HG03064 (cell line): Measurements from ENCODE around the gene RHOA.
"Not testable (repeated sequence)": the region's sequence is repeated elsewhere in the genome, so short reads cannot be mapped to it uniquely, and the experiment has no call there.

ENCODE experiments used
- ATAC-seq: cut with Tn5 transposase; IDR thresholded peaks from one replicate; pipeline ENCODE4 v1.9.1; 2021; ENCODE audit warnings: low read depth; ENCODE audit not compliant: unreplicated experiment

The RHOA gene

DNA sequence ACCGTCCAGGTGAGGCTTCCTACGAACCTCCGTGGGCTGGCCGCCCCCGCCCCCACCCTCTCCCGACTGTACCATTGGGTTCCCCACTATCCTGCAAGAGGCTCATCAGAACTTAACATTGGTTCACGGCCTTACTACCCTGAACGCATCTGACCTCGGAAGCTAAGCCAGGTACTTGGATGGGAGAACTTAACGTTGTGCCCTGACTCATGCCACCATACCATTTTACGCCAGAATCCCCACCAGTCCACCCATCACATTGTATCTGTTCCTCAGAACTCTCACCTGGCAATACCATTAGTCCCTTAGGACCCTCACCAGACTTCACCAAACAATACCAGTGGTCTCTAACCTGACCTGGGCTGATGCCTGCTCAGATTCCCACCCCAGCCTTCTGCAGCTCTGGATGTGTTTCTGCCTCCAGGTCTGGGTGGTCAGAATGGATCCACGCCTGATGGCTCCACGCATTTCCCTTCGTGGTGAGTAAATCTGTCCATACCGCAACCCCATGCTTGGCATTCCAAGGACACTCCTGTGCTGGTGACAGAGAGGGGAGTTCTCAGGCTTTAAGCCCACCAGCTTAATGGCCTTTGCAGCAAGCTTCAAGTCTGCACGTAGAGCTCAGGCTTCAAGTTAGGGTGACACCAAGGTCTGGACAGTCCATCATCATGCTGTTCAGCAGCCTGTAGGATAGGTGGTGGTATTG lies 1.0 kb upstream of the RHOA start:
- no peak for ATAC-seq

DNA sequence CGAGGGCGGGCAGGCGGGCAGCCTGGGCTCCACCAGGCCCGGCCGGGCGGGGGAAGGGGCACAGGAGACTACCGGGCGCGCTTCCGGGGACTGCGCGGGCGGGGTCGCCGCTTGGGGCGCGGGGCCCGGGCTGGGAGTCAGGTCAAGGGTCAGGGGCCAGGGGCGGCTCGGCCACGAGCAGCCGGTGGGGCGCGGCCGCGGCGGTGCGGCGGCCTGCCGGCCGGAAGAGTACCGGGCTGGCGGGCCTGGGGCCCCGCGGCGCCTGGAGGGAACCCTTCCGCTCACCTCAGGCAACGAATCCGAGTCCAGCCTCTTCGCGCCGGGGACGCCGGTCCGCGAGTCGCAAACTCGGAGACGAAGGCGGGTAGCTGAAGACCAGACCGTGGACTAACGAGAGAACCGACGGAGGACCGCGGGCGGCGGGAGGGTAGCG lies 225 bp downstream of the RHOA start:
- peak; percentile 9 for ATAC-seq

DNA sequence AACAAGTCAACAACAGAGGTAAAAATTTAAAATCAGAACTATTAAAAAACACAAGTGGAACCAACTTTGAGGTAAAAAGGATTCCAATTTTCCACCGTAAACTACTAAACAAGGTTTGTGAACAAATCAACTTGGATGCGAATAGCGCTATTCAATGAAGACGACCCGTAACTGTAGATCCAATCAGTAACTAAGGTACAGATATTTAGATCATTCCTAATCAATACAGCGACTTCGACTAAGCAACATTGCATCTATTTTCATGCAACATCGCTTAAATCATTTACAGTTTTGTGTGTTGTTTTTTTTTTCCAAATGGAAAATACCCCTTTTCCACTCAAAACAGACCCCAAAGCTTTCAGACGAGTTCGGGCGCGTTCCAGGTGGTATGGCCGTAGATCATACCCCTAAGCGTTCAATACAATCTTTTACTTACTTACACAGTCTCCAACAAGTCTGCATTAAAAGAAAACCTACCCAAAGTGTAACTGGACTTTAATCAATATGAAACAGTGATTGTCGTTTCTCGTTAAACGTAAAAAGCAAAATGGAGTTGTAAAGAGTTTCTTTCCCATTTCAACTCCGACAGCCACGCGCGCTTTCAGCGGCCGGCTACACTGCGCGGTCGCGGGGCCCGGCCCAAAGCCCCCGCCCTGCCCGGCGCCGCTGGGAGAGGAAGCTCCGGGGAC lies 786 bp downstream of the RHOA start:
- ATAC-seq: no peak

DNA sequence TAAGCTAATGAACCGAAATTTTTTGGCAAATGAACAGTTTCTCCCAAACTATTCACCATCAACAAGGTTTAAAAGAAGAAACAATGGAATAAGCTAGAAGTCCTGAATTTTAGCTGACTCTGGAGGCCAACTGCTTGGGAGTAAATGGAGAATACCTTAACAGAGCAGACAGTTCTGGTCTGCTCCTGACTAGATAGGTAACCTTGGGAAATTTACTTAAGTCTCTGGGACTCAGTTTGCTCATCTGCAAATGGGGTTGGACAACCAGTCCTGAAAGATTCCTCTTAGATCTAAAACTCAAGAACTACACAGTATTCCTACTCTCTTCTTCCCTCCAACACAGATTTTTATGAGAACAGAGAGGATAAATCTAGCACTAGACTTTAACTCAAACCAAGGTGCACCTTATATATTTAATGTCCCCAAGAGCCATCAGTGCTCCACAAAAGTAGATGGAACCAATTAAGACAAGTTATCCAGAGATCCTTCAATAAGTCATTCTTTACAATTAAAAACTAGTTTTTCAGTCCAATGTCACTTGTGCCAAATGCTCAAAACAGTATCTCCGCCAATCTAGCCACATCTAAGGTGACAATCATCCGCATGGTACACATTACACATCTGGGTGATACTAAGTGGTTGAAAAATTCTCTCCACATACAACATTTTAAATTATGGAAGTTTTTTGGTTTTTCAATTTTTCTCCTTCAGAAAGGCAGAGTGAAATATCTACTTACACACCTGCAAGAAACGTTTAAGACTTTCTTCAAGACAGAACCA lies 1.5 kb downstream of the RHOA start:
- ATAC-seq: no peak

DNA sequence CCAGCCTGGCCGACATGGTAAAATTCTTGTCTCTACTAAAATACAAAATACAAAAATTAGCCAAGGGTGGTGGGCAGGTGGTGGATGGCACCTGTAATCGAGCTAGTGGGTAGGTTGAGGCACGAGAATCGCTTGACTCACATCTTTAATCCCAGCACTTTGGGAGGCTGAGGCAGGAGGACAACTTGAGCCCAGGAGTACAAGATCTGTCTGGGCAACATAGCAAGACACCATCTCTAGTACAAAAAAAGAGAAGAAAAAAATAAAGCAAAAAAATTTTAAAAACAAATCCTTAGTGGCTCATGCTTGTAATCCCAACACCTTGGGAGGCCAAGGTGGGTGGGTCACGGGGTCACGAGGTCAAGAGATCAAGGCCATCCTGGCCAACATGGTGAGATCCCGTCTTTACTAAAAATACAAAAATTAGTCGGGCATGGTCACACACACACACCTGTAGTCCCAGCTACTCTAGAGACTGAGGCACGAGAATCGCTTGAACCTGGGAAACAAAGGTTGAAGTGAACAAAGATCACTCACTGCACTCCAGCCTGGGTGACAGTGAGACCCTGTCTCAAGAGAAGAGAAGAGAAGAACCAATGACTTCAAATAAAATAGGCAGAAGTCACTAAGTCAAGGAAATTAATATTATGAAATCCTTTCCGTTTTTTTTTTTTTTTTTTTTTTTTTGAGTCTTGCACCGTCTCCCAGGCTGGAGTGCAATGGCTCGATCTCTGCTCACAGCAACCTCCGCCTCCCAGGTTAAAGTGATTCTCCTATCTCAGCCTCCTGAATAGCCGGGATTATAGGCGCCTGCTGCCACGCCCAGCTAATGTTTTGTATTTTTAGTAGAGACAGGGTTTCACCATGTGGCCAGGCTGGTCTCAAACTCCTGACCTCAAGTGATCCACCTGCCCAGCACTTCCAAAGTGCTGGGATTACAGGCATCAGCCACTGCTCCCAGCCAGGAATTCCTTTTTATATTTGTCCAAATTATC lies 4.9 kb downstream of the RHOA start:
- ATAC-seq: no peak

DNA sequence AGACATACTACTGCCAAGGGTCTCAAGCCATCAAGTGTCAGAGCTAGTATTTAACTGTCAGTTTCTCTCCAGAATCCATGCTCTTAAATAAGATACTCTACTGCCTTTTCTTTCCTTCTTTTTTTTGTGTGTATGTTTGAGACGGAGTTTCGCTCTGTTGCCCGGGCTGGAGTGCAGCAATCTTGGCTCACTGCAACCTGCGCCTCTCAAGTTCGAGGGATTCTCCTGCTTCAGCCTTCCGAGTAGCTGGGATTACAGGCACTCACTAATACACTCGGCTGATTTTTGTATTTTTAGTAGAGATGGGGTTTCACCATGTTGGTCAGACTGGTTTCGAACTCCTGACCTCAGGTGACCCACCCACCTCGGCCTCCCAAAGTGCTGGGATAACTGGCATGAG lies 6.2 kb downstream of the RHOA start:
- not testable (repeated sequence) for ATAC-seq

DNA sequence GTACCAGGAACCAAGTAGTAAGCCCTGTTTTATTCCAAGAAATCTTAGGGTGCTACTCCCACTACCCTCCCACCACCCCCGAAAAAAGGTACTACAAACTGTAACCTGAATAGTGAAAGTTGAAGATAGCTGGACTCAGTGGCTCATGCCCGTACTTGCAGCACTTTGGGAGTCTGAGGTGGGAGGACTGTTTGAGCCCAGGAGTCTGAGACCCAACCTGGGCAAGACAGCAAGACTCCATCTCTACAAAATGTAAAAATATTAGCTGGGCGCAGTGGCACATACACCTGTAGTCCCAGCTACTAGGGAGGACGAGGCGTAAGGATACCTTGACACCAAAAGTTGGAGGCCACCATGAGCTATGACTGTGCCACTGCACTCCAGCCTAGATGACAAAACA lies 7.9 kb downstream of the RHOA start:
- no peak for ATAC-seq

DNA sequence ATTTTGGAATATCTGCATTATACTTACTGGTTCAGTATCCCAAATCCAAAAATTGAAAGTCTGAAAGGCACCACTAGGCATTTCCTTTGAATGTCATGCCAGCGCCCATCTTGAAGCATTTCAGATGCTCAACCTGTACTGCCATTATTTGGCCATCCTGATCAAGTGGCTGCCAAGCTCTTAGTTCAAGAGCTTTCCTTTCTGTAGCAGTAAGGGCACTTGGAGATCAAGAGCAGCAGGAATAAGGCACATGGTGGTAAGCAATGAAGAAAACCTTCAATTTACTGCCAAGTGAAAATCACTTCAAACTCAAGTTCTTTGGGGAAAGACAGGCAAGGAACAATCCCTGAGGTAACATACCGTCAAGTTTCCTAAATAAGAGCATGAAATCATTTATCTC lies 10.0 kb downstream of the RHOA start:
- ATAC-seq: no peak

DNA sequence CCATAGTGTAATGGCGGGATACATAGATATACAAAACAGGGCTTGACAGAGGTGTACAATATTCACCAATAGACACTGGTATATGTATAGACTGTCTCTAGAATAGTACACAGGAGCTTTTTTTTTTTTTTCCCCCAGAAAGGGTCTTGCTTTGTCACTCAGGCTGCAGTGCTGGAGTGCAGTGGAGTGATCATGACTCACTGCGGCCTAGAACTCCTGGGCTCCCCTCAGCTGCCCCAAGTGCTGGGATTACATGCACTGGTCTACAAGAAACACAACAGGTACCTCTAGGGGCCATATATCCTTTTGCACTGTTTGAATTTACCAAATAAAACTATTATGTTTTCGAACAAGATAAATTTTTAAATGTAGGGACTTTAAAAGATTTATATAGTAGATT lies 12.3 kb downstream of the RHOA start:
- ATAC-seq: no peak

DNA sequence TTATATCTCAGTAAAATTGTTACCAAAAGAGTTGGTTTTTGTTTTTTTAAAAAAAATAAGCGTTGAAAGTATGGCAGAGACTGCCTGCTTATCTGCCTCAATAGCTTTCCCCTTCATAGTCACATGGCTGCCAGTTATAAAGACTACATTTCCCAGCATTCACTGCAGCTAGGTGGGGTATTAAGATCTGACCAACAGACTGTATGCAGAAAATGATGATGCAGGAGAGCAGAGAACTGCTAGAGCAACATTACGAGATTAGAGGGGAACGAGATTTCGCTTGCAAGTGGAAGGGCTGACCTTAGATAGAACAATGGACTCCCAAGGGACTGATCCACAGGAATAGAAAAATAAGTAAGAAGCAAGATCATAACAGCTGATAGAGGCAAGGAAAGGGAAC lies 14.3 kb downstream of the RHOA start:
- ATAC-seq: no peak

DNA sequence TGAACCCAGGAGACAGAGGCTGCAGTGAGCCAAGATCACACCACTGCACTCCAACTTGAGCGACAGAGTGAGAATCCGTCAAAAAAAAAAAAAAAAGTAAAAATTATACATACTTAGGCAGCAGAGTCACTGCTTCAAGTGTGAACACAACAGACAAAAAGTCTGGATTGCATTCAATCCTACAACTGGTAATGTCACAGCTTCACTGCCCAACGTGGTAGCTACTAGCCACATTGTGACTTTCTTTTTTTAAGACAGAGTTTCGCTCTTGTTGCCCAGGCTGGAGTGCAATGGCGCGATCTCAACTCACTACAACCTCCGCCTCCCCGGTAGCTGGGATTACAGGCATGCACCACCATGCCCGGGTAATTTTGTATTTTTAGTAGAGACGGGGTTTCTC lies 20.5 kb downstream of the RHOA start:
- not testable (repeated sequence) for ATAC-seq

DNA sequence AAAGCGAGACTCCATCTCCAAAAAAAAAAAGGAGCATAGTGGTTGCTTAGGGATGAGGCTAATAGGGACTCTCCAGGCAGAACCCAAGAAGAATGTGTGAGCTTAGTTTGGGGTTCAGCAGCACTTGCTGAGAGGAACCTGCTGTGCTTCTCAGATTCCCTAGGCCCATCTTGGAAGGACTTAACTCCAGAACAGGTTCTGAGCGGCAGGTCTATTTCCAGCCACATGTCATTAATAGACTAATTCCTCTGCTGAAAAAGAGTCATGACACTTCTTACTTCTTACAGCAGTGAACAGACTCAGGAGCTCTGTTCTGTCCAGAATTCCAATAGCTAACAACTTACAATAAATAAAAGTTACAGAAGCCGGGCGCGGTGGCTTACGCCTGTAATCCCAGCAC lies 22.5 kb downstream of the RHOA start:
- no peak for ATAC-seq

DNA sequence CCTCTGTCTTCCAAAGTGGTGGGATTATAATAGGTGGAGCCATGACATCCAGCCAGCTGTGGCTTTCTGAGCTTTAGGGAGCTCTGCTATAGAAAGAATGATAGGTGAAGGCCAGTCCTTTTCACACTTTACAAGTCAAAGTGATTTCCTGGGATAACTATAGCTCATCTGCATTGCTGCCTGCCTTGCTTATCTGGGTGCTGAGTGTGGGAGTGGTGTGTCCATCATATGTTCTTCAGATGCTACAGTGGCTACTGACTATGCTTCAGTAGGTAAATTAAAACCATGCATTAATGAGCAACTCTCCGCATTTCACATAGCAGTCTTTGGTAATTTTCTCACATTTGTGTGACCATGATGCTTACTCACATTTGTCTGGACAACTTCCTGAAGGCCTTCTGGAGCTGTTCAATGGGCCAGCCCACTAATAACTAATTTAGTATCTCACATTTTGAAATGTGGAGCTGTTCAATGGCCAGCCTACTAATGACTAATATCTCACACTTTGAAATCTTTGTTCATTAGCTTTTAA lies 23.4 kb downstream of the RHOA start:
- no peak for ATAC-seq

DNA sequence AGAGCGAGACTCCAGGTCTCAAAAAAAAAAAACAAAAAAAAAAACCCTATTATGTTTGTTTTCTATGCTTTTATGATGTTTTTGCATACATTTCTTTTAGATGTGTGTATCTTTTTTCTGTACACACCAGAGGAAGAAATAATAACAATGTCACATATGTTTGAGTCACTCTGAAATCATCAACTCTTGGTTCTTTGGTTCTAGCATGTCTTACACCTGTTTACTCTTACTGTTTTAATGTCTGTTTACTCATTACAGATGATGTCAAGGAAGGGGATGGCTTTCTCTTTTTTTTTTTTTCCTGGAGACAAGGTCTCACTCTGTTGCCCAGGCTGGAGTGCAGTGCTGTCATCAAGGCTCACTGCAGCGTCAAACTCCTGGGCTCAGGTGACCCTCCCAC lies 24.1 kb downstream of the RHOA start:
- no peak for ATAC-seq

DNA sequence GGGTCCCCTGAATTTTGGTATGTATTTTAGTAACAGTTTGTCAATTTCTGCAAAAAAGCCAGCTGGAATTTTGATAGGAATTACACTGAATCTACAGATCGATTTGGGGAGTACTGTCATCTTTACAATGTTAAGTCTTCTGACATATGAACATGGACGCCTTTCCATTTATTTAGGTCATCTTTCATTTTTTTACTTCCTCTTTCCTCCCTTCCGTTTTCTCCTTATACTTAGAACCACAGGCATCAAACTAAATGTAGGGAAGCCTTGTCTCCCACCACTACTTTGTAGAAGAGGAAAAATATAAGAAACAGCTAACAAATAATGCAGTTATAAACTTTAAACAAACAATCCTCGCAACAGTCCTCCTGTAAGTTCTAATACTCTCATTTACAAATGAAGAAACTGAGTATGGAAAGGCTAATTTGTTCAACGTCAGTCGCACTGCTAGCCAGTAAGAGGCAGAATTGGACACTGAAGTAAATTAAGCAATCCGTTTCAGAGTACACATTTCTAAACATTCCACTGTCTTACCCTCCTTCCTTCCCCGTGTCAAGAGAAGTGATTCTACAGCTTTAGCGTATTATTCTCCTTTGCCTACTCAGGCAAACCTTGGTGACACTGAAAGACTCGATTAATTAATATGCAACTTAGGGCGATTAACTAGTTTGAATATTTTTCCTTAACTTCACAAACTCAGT lies 25.6 kb downstream of the RHOA start:
- no peak for ATAC-seq

DNA sequence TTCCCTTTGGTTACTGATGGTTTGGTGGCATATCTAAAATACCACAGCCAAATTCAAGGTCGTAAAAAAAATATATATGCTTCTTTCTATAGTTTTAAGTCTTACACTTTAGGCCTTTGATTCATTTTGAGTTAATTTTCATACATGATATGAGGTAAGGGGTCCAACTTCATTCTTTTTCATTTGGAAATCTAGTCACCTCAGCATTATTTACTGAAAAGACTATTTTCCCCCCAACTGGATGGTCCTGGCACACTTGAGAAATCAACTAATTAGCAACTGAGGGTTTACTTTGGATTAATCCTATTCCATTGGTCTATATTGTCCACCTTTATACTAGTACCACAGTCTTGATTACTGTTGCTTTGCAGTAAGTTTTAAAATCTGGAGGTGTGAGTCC lies 26.2 kb downstream of the RHOA start:
- ATAC-seq: no peak

DNA sequence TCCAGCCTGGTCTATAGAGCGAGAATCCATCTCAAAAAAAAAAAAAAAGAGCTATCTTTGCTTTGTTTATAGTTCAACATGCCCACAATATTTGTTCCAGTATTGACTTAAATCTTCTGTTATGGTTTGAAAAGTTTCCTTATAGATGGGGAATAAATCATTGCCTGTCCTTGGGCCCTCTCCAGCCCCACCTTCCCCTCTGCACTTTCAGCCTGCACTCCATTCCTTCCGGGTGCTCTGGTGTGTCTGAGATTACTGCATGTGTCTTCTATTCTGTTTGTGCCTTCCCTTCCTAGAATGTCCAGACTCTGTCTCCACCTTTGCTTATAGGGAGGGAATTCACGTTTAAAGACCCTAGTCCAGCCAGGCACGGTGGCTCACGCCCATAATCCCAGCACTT lies 28.4 kb downstream of the RHOA start:
- no peak for ATAC-seq

DNA sequence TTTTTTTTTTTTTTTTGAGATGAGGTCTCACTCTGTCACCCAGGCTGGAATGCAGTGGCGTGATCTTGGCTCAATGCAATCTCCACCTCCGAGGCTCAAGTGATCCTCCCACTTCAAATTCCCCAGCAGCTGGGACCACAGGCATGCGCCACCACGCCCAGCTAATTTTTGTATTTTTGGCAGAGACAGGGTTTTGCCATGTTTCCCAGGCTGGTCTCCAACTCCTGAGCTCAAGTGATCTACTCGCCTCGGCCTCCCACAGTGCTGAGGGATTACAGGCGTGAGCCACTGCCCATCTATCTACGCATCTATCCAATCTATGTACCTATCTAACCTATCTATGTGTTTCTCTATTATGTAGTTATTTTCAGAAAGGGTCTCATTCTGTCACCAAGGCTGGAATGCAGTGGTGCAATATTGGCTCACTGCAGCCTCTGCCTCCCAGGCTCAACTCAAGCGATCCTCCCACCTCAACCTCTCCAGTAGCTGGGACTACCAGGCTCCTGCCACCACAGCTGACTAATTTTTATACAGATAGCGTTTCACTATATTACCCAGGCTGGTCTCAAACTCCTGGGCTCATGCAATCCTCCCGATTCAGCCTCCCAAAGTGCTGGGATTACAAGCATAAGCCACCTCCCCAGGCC lies 33.4 kb downstream of the RHOA start:
- ATAC-seq: no peak

DNA sequence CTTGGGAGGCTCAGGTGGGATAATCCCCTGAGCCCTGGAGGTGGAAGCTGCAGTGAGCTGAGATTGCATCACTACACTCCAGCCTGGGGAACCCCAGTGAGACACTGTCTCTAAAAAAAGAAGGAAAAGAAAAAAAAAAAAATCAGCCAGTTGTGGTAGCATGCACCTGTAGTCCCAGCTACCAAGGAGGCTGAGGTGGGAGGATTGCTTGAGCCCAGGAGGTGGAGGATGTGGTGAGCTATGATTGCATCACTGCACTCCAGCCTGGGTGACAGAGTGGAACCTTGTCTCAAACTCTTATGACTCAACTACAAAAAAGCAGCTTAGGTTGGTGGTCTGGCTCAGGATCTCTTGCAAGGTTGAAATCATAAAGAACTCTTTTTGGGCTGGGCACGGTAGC lies 34.3 kb downstream of the RHOA start:
- ATAC-seq: no peak
